Measurements from ENCODE around the gene XYLB. TPM values are rescaled to one million over a fixed set of nuclear protein-coding genes. Genes with fewer than 3 reads are reported as not detected.

The XYLB gene
- total and polyA plus RNA-seq, 2 of the 13 experiments (the other 11 are each of a cell fraction or from before 2014, with no cell fraction given), result 25.9 to 30.0 TPM

GRCh38 chr3:38347421-38348200 is 1.0 kb downstream of the XYLB start (continued):
- TF ChIP-seq PAXIP1 (CRISPR knock-in tag; conservative IDR thresholded peaks at IDR 0.05), result peak; percentile 69
- no peak for TF ChIP-seq ETV6 (CRISPR knock-in tag; conservative IDR thresholded peaks at IDR 0.05)
- peak; percentile 85 for TF ChIP-seq TBX2 (CRISPR knock-in tag; IDR thresholded peaks at IDR 0.05; ENCODE audit: borderline replicate concordance)
- peak; percentile 59 for TF ChIP-seq CREB1 (IDR thresholded peaks at IDR 0.05)
- no peak for TF ChIP-seq CREB1 (CRISPR knock-in tag; IDR thresholded peaks at IDR 0.05)
- TF ChIP-seq ZBTB14 (CRISPR knock-in tag; IDR thresholded peaks at IDR 0.05), result no peak
- no peak for TF ChIP-seq ZNF124 (CRISPR knock-in tag; IDR thresholded peaks at IDR 0.05)
- TF ChIP-seq FOXM1 (CRISPR knock-in tag; IDR thresholded peaks at IDR 0.05), result no peak
- TF ChIP-seq NBN (conservative IDR thresholded peaks at IDR 0.05), result no peak
- TF ChIP-seq TEF (CRISPR knock-in tag; IDR thresholded peaks at IDR 0.05), result 0 out of 2 replicates have a peak, but pooled peaks have one; percentile 35
- TF ChIP-seq MAX (IDR thresholded peaks at IDR 0.05), result peak; percentile 38; the same call in 1 of the 2 replicates
- TF ChIP-seq GATA4 (IDR thresholded peaks at IDR 0.05; ENCODE audit: borderline replicate concordance, low read depth), result no peak
- no peak for TF ChIP-seq ZFAT (CRISPR knock-in tag; conservative IDR thresholded peaks at IDR 0.05)
- 0 out of 2 replicates have a peak, but pooled peaks have one; percentile 15 for TF ChIP-seq E2F2 (CRISPR knock-in tag; IDR thresholded peaks at IDR 0.05; ENCODE audit: borderline replicate concordance)
- 0 out of 2 replicates have a peak, but pooled peaks have one; percentile 14 for TF ChIP-seq KDM6A (CRISPR knock-in tag; IDR thresholded peaks at IDR 0.05; ENCODE audit: low read depth)
- no peak for TF ChIP-seq EP300 (IDR thresholded peaks at IDR 0.05; ENCODE audit: low read depth in 2 of 2, low read length in 2 of 2)
- TF ChIP-seq EP300 (CRISPR knock-in tag; IDR thresholded peaks at IDR 0.05; ENCODE audit: borderline replicate concordance), result no peak
- no peak for TF ChIP-seq ZNF317 (CRISPR knock-in tag; IDR thresholded peaks at IDR 0.05)
- TF ChIP-seq HMG20B (CRISPR knock-in tag; conservative IDR thresholded peaks at IDR 0.05), result no peak
- peak; percentile 75 for TF ChIP-seq ZNF629 (CRISPR knock-in tag; conservative IDR thresholded peaks at IDR 0.05)

Data from HepG2 (cell line).